ENCODE measurements around the gene PCID2. TPM values are rescaled to one million over a fixed set of nuclear protein-coding genes. Genes with fewer than 3 reads are reported as not detected.

PCID2 gene
- total and polyA plus RNA-seq, 2 donors: 39.9 to 70.4 TPM

GRCh38 chr13:113209759-113210421 is 1.4 kb upstream of the PCID2 start:
- WGBS: under 1% methylated on average over 67 of the region's 67 CpGs
- no peaks in the 10 kb centered on the region for H3K4me1 ChIP-seq (ENCODE audit: insufficient read depth)
- H3K36me3 ChIP-seq (ENCODE audit: insufficient read depth): no peaks in the 10 kb centered on the region
- peak overlapping the region; percentile 97 for H3K27ac ChIP-seq (ENCODE audit: low read depth)
- H3K4me3 ChIP-seq (ENCODE audit: low read depth, low read length): peak overlapping the region; percentile 97
- no peak for DNase-seq (ENCODE audit: extremely low spot score)

GRCh38 chr13:113209336-113209758 is 878 bp upstream of the PCID2 start, which contains the start of gene CUL4A:
Gene CUL4A (plus strand): TSS chr13:113209613. CDS start chr13:113209628, 15 bp downstream.
- peak within 1 kb of the TSS; percentile 97 for H3K4me3 ChIP-seq (ENCODE audit: low read depth, low read length)
- no peaks in the 10 kb centered on the region for H3K36me3 ChIP-seq (ENCODE audit: insufficient read depth)
- peak; percentile 15 for DNase-seq (ENCODE audit: extremely low spot score)
- no peaks in the 10 kb centered on the region for H3K4me1 ChIP-seq (ENCODE audit: insufficient read depth)
- WGBS: under 1% methylated on average over 63 of the region's 66 CpGs
- peak within 1 kb of the TSS; percentile 97 for H3K27ac ChIP-seq (ENCODE audit: low read depth)

GRCh38 chr13:113207890-113208420 is 514 bp downstream of the PCID2 start:
- Histone ChIP-seq H3K4me3 (ENCODE audit: low read depth, low read length) (peak overlapping the region; percentile 97), H3K36me3 (ENCODE audit: insufficient read depth) (no peaks in the 10 kb centered on the region), H3K27ac (ENCODE audit: low read depth) (peak overlapping the region; percentile 97), H3K4me1 (ENCODE audit: insufficient read depth) (no peaks in the 10 kb centered on the region)
- WGBS: under 1% methylated on average over 44 of the region's 44 CpGs
- DNase-seq (ENCODE audit: extremely low spot score): no peak

- DNase-seq (ENCODE audit: extremely low spot score): no peak
- peak overlapping the region; percentile 97 for H3K4me3 ChIP-seq (ENCODE audit: low read depth, low read length)
- WGBS: 46% methylated on average over 3 of the region's 3 CpGs
- no peak overlapping the region for H3K27ac ChIP-seq (ENCODE audit: low read depth)
- no peaks in the 10 kb centered on the region for H3K4me1 ChIP-seq (ENCODE audit: insufficient read depth)
- no peaks in the 10 kb centered on the region for H3K36me3 ChIP-seq (ENCODE audit: insufficient read depth)
Observed at GRCh38 chr13:113207460-113207859, 1.0 kb downstream of the PCID2 start.

- DNase-seq (ENCODE audit: extremely low spot score): no peak
- WGBS: 78% methylated on average over 5 of the region's 5 CpGs
- Histone ChIP-seq H3K36me3 (ENCODE audit: insufficient read depth) (no peaks in the 10 kb centered on the region), H3K4me3 (ENCODE audit: low read depth, low read length) (no peak overlapping the region), H3K27ac (ENCODE audit: low read depth) (no peak overlapping the region), H3K4me1 (ENCODE audit: insufficient read depth) (no peaks in the 10 kb centered on the region)
Observed at GRCh38 chr13:113205428-113205931, 3.0 kb downstream of the PCID2 start.

GRCh38 chr13:113204378-113204734 is 4.1 kb downstream of the PCID2 start:
- H3K4me3 ChIP-seq (ENCODE audit: low read depth, low read length): no peak overlapping the region
- no peak overlapping the region for H3K27ac ChIP-seq (ENCODE audit: low read depth)
- H3K36me3 ChIP-seq (ENCODE audit: insufficient read depth): no peaks in the 10 kb centered on the region
- WGBS: 89% methylated on average over 5 of the region's 5 CpGs
- H3K4me1 ChIP-seq (ENCODE audit: insufficient read depth): no peaks in the 10 kb centered on the region
- no peak for DNase-seq (ENCODE audit: extremely low spot score)

- peaks cover 4% of the 10 kb centered on the region for H3K36me3 ChIP-seq (ENCODE audit: insufficient read depth)
- H3K4me1 ChIP-seq (ENCODE audit: insufficient read depth): no peaks in the 10 kb centered on the region
- 80% methylated on average over 12 of the region's 12 CpGs for WGBS
- no peak overlapping the region for H3K4me3 ChIP-seq (ENCODE audit: low read depth, low read length)
- no peak for DNase-seq (ENCODE audit: extremely low spot score)
- no peak overlapping the region for H3K27ac ChIP-seq (ENCODE audit: low read depth)
Observed at GRCh38 chr13:113203507-113204377, 4.7 kb downstream of the PCID2 start.

GRCh38 chr13:113202912-113203311 is 5.6 kb downstream of the PCID2 start:
- H3K27ac ChIP-seq (ENCODE audit: low read depth): no peak overlapping the region

GRCh38 chr13:113201815-113202214 is 6.7 kb downstream of the PCID2 start:
- DNase-seq (ENCODE audit: extremely low spot score): no peak
- Histone ChIP-seq H3K4me3 (ENCODE audit: low read depth, low read length) (no peak overlapping the region), H3K4me1 (ENCODE audit: insufficient read depth) (no peaks in the 10 kb centered on the region), H3K36me3 (ENCODE audit: insufficient read depth) (peaks cover 4% of the 10 kb centered on the region), H3K27ac (ENCODE audit: low read depth) (no peak overlapping the region)
- WGBS: 75% methylated on average over 2 of the region's 2 CpGs

More at GRCh38 chr13:113202912-113203311, 5.6 kb downstream of the PCID2 start:
- H3K4me1 ChIP-seq (ENCODE audit: insufficient read depth): no peaks in the 10 kb centered on the region
- peaks cover 4% of the 10 kb centered on the region for H3K36me3 ChIP-seq (ENCODE audit: insufficient read depth)
- WGBS: 89% methylated on average over 4 of the region's 4 CpGs
- no peak overlapping the region for H3K4me3 ChIP-seq (ENCODE audit: low read depth, low read length)
- no peak for DNase-seq (ENCODE audit: extremely low spot score)

GRCh38 chr13:113196970-113197737 is 11.3 kb downstream of the PCID2 start:
- Histone ChIP-seq H3K27ac (ENCODE audit: low read depth) (no peak overlapping the region), H3K4me3 (ENCODE audit: low read depth, low read length) (no peak overlapping the region), H3K36me3 (ENCODE audit: insufficient read depth) (peaks cover 11% of the 10 kb centered on the region), H3K4me1 (ENCODE audit: insufficient read depth) (no peaks in the 10 kb centered on the region)
- DNase-seq (ENCODE audit: extremely low spot score): no peak
- WGBS: 89% methylated on average over 9 of the region's 9 CpGs

- 74% methylated on average over 6 of the region's 6 CpGs for WGBS
- Histone ChIP-seq H3K4me1 (ENCODE audit: insufficient read depth) (no peaks in the 10 kb centered on the region), H3K36me3 (ENCODE audit: insufficient read depth) (peaks cover 11% of the 10 kb centered on the region), H3K27ac (ENCODE audit: low read depth) (no peak overlapping the region), H3K4me3 (ENCODE audit: low read depth, low read length) (no peak overlapping the region)
- DNase-seq (ENCODE audit: extremely low spot score): no peak
Observed at GRCh38 chr13:113195360-113195759, 13.1 kb downstream of the PCID2 start.

- DNase-seq (ENCODE audit: extremely low spot score): no peak
- no peak overlapping the region for H3K4me3 ChIP-seq (ENCODE audit: low read depth, low read length)
- H3K36me3 ChIP-seq (ENCODE audit: insufficient read depth): peaks cover 6% of the 10 kb centered on the region
- WGBS: 91% methylated on average over 2 of the region's 2 CpGs
- no peaks in the 10 kb centered on the region for H3K4me1 ChIP-seq (ENCODE audit: insufficient read depth)
- H3K27ac ChIP-seq (ENCODE audit: low read depth): no peak overlapping the region
Observed at GRCh38 chr13:113192902-113193301, 15.6 kb downstream of the PCID2 start.

- peaks cover 6% of the 10 kb centered on the region for H3K36me3 ChIP-seq (ENCODE audit: insufficient read depth)
- no peaks in the 10 kb centered on the region for H3K4me1 ChIP-seq (ENCODE audit: insufficient read depth)
- no peak overlapping the region for H3K4me3 ChIP-seq (ENCODE audit: low read depth, low read length)
- no peak for DNase-seq (ENCODE audit: extremely low spot score)
- 84% methylated on average over 4 of the region's 4 CpGs for WGBS
- H3K27ac ChIP-seq (ENCODE audit: low read depth): no peak overlapping the region
Observed at GRCh38 chr13:113192279-113192678, 16.2 kb downstream of the PCID2 start.

All from urinary bladder (tissue), 4 donors.